ENCODE results near the gene TYROBP.

DNA sequence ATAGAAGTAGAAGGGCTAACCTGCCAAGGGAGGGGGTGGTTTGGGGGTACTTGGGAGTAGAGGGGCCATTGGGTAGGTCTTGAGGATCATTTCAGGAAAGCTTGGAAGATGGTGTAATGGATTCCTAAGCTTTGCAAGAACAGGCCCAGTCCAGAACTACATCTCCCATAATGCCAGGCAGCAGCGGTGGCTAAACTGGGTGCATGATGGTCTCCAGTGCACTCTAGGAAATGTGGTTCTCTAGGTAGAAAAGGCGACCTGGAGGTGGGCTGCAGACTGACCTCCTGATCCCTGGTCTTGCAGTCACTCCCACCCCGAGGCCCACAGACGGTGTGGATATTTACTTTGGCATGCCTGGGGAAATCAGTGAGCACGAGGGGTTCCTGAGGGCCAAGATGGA lies 35.9 kb downstream of the TYROBP start:
- TF ChIP-seq FOXM1 (IDR thresholded peaks at IDR 0.05; ENCODE audit: borderline replicate concordance) (no peak), TARDBP (IDR thresholded peaks at IDR 0.05) (no peak), LEF1 (IDR thresholded peaks at IDR 0.05; ENCODE audit: borderline replicate concordance) (no peak), SUZ12 (IDR thresholded peaks at IDR 0.05) (no peak), SP1 (IDR thresholded peaks at IDR 0.05) (no peak), FOXA1 (IDR thresholded peaks at IDR 0.05) (no peak), ELF4 (IDR thresholded peaks at IDR 0.05) (no peak), L3MBTL2 (conservative IDR thresholded peaks at IDR 0.05) (no peak), CTBP1 (IDR thresholded peaks at IDR 0.05; ENCODE audit: borderline replicate concordance) (no peak), BHLHE40 (IDR thresholded peaks at IDR 0.05; ENCODE audit: borderline replicate concordance) (no peak), FOXK2 (IDR thresholded peaks at IDR 0.05) (no peak), ZNF384 (IDR thresholded peaks at IDR 0.05) (no peak)
- TF ChIP-seq, protein P1, sequence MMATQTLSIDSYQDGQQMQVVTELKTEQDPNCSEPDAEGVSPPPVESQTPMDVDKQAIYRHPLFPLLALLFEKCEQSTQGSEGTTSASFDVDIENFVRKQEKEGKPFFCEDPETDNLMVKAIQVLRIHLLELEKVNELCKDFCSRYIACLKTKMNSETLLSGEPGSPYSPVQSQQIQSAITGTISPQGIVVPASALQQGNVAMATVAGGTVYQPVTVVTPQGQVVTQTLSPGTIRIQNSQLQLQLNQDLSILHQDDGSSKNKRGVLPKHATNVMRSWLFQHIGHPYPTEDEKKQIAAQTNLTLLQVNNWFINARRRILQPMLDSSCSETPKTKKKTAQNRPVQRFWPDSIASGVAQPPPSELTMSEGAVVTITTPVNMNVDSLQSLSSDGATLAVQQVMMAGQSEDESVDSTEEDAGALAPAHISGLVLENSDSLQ (IDR thresholded peaks at IDR 0.05), result no peak
